ENCODE results near the gene LTC4S.
"Not testable (repeated sequence)": the region's sequence is repeated elsewhere in the genome, so short reads cannot be mapped to it uniquely, and the experiment has no call there.

Gene LTC4S

DNA sequence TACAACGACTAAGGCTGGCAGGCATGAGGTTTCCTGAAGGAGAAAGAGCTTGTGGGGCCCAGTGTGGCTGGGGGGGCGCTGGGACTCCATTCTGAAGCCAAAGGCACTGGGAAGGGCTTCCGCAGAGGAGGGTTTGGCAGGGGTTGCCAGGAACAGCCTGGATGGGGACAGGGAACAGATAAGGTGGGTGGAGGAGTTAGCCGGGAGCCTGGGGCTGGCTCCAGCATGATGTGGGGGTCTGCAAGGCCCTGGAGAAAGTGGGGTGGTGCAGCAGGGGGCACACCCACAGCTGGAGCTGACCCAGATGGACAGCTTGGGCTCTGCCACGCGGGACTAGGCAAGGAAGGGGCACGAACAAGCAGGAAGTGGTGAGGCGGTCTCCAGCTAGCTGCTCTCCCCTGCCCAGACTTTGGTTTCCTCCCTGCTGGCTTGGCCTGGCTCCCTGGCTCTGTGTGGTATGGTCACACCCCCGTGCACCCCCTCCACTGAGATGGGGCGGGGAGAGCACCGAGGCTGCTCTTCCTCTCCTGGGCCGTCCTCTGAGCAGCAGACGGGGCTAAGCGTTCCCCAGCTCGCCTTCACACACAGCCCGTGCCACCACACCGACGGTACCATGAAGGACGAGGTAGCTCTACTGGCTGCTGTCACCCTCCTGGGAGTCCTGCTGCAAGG lies at the start of gene LTC4S:
TSS of gene LTC4S (plus strand) at position 519 of the 672 bp plus-strand sequence. CDS start at position 614, 95 bp downstream.
- H3K4me1 Mint-ChIP-seq (ENCODE audit: low read depth): peaks cover 53% of the 10 kb centered on the region
- peak within 1 kb of the TSS; percentile 72 for H3K4me3 Mint-ChIP-seq
- H3K27me3 Mint-ChIP-seq: no peaks in the 10 kb centered on the region
- intact Hi-C loops (cut with micrococcal nuclease): loop anchor here (2.0 to 5.0 kb wide), 2 partner anchors 17 to 61 kb away; partner anchors contain the start of gene MAML1
- H3K36me3 Mint-ChIP-seq (ENCODE audit: low read depth): peaks cover 22% of the 10 kb centered on the region
- peak within 1 kb of the TSS; percentile 94 for H3K27ac Mint-ChIP-seq
- no peaks in the 10 kb centered on the region for H3K9me3 Mint-ChIP-seq

DNA sequence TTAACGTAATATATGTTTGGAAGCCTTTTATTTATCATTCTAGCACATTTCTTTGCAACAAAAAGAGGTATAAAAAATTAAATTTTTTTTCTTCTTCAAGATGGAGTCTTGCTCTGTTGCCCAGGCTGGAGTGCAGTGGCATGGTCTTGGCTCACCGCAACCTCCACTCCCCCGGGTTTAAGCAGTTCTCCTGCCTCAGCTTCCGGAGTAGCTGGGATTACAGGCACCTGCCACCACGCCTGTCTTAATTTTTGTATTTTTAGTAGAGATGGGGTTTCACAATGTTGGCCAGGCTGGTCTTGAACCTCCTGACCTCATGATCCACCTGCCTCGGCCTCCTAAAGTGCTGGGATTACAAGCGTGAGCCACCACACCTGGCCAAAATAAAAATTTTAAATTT lies 49.7 kb upstream of the LTC4S start:
- H3K27me3 Mint-ChIP-seq; intact Hi-C loops (cut with micrococcal nuclease); H3K27ac Mint-ChIP-seq; H3K4me3 Mint-ChIP-seq; H3K9me3 Mint-ChIP-seq: not testable (repeated sequence)
- Mint-ChIP-seq H3K4me1 (ENCODE audit: low read depth) (peaks cover 45% of the 10 kb centered on the region), H3K36me3 (ENCODE audit: low read depth) (peaks cover 53% of the 10 kb centered on the region)

GRCh38 chr5:179746872-179747271 lies 46.9 kb upstream of the LTC4S start:
- H3K4me1 Mint-ChIP-seq (ENCODE audit: low read depth): peaks cover 32% of the 10 kb centered on the region
- intact Hi-C loops (cut with micrococcal nuclease): no loop called here
- H3K4me3 Mint-ChIP-seq: no peak overlapping the region
- H3K27me3 Mint-ChIP-seq: no peaks in the 10 kb centered on the region
- no peaks in the 10 kb centered on the region for H3K9me3 Mint-ChIP-seq
- peaks cover 47% of the 10 kb centered on the region for H3K36me3 Mint-ChIP-seq (ENCODE audit: low read depth)
- H3K27ac Mint-ChIP-seq: peak overlapping the region; percentile 46

GRCh38 chr5:179747811-179748210 lies 46.0 kb upstream of the LTC4S start:
- no peaks in the 10 kb centered on the region for H3K9me3 Mint-ChIP-seq
- intact Hi-C loops (cut with micrococcal nuclease): no loop called here
- no peaks in the 10 kb centered on the region for H3K27me3 Mint-ChIP-seq
- H3K4me1 Mint-ChIP-seq (ENCODE audit: low read depth): peaks cover 32% of the 10 kb centered on the region
- H3K4me3 Mint-ChIP-seq: no peak overlapping the region
- peak overlapping the region; percentile 46 for H3K27ac Mint-ChIP-seq
- H3K36me3 Mint-ChIP-seq (ENCODE audit: low read depth): peaks cover 49% of the 10 kb centered on the region

DNA sequence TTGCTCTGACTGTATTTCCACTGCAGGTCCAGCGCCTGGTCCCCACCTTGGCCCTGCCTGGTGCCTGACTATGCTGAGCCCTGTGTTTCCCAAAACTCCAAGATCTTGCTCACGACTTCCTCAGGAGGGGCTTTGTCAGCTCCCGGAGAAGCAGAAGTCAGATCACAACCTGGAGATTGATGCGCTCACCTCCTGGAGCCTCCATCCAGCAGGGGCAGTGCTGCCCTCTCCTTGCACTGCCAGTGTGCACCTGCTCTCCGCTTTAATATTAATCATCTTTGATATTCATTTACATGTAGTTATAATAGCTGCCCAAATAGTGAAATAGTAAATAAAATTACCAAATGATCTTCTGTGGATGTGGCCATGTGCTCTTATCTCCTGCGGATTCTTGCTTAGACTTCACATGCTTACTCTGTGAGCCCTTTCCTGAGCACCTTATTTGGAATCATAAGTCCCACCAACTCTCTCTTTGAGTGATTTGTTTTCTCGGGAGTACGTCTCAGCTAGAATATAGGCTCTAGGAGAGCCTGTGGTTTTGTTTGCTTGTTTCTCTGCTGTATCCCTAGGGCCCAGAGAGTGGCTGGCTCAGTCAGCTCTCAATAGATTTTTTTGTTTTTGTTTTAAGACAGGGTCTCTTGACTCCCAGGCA lies 43.8 kb upstream of the LTC4S start:
- intact Hi-C loops (cut with micrococcal nuclease): no loop called here
- Mint-ChIP-seq H3K9me3 (no peaks in the 10 kb centered on the region), H3K27me3 (no peaks in the 10 kb centered on the region), H3K4me3 (no peak overlapping the region), H3K27ac (peak overlapping the region; percentile 35), H3K36me3 (ENCODE audit: low read depth) (peaks cover 51% of the 10 kb centered on the region), H3K4me1 (ENCODE audit: low read depth) (peaks cover 53% of the 10 kb centered on the region)

DNA sequence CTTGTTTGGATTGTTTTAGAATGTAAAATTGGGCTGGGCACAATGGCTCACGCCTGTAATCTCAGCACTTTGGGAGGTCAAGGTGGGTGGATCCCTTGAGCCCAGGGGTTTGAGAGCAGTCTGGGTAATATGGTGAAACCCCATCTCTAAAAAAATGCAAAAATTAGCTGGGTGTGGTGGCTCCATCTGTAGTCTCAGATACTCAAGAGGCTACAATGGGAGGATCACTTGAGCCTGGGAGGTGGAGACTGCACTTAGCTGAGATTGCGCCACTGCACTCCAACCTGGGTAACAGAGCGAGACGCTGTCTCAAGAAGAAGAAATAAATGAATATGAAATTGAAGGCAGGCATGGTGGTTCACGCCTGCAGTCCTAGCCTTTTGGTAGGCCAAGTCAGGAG lies 39.8 kb upstream of the LTC4S start:
- H3K4me3 Mint-ChIP-seq: no peak overlapping the region
- no peaks in the 10 kb centered on the region for H3K9me3 Mint-ChIP-seq
- intact Hi-C loops (cut with micrococcal nuclease): no loop called here
- peak overlapping the region; percentile 37 for H3K27ac Mint-ChIP-seq
- H3K27me3 Mint-ChIP-seq: no peaks in the 10 kb centered on the region
- peaks cover 53% of the 10 kb centered on the region for H3K4me1 Mint-ChIP-seq (ENCODE audit: low read depth)
- peaks cover 34% of the 10 kb centered on the region for H3K36me3 Mint-ChIP-seq (ENCODE audit: low read depth)

DNA sequence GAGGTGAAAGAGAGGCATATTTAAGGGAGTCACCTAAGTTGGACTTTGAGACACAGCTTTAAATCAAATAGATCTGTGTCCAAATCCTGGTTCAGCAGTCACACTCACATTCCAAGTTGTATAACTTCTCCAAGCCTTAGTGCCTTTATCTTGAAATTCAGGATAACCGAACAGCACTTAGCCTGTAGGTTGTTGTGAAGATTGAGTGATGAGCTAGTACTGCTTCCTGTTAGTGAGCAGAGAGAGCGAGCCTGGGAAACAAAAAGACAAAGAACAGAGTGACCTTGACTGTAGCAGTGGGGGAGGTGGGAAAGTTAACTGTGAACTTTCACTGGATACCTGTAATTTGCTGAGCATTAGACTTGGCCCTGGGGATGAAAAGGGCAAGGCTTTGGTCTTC lies 38.8 kb upstream of the LTC4S start:
- intact Hi-C loops (cut with micrococcal nuclease): no loop called here
- Mint-ChIP-seq H3K4me3 (no peak overlapping the region), H3K27ac (peak overlapping the region; percentile 37), H3K27me3 (no peaks in the 10 kb centered on the region), H3K9me3 (no peaks in the 10 kb centered on the region), H3K36me3 (ENCODE audit: low read depth) (peaks cover 23% of the 10 kb centered on the region), H3K4me1 (ENCODE audit: low read depth) (peaks cover 53% of the 10 kb centered on the region)

GRCh38 chr5:179758955-179759354 lies 34.8 kb upstream of the LTC4S start:
- peaks cover 75% of the 10 kb centered on the region for H3K4me1 Mint-ChIP-seq (ENCODE audit: low read depth)
- intact Hi-C loops (cut with micrococcal nuclease): no loop called here

DNA sequence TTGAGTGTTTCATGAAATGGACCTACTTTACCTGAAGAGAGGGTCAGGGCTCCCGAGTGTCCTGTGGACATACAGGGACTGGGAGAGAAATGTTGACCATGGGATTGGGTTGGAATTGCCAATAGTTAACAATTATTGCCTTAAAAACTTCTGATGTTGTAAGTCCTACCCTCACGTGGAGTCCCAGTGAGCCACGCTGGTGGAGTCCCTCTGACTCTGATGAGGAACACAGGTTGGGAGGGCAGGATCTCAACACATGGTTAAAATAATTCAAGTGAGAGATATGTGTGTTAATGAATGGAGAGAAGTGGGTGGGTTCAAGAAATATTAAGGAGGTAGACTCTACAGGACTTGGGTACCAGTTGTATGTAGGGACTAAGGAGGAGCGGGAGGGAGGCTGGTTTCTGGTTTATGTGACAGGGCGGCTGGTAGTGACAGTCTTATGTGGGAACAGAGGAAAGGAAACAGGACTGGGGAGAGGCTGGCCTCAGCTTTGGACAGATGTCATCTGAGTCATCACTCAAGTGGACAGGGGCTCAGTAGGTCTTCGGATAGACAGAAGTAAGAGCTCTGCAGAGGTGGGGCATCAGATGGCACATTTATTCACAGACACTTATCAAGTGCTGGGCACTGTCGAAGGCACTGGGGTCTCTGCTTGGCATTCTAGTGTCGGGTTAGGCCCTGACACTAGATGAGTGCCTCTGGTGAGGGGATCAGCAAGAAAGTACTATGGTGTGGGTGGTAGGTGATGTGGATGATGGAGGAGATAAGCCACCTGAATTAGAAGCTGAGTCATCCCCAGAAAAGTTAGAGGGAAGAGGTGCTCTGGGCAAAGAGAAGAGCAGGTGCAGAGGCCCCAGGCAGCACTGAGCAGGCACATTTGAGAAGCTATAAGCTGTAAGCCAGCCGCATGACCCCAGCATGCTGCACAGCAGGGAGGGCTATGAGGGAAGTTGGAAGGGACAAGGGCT lies 33.9 kb upstream of the LTC4S start:
- intact Hi-C loops (cut with micrococcal nuclease): loop anchor here (5.0 kb wide), 1 partner anchor 37 kb away; no protein-coding TSS in a partner anchor
- H3K4me3 Mint-ChIP-seq: no peak overlapping the region
- H3K4me1 Mint-ChIP-seq (ENCODE audit: low read depth): peaks cover 75% of the 10 kb centered on the region
- H3K27me3 Mint-ChIP-seq: no peaks in the 10 kb centered on the region
- no peaks in the 10 kb centered on the region for H3K9me3 Mint-ChIP-seq
- H3K27ac Mint-ChIP-seq: peak overlapping the region; percentile 72
- peaks cover 6% of the 10 kb centered on the region for H3K36me3 Mint-ChIP-seq (ENCODE audit: low read depth)

More at GRCh38 chr5:179758955-179759354, 34.8 kb upstream of the LTC4S start:
- Mint-ChIP-seq H3K27me3 (no peaks in the 10 kb centered on the region), H3K9me3 (no peaks in the 10 kb centered on the region), H3K27ac (peak overlapping the region; percentile 72), H3K36me3 (ENCODE audit: low read depth) (peaks cover 6% of the 10 kb centered on the region), H3K4me3 (no peak overlapping the region)

- H3K9me3 Mint-ChIP-seq: no peaks in the 10 kb centered on the region
- intact Hi-C loops (cut with micrococcal nuclease): loop anchor here (2.0 to 5.0 kb wide), 2 partner anchors 15 to 35 kb away; no protein-coding TSS in a partner anchor
- no peaks in the 10 kb centered on the region for H3K27me3 Mint-ChIP-seq
- H3K27ac Mint-ChIP-seq: peak overlapping the region; percentile 8
- peaks cover 18% of the 10 kb centered on the region for H3K36me3 Mint-ChIP-seq (ENCODE audit: low read depth)
- H3K4me3 Mint-ChIP-seq: no peak overlapping the region
- peaks cover 80% of the 10 kb centered on the region for H3K4me1 Mint-ChIP-seq (ENCODE audit: low read depth)
Observed at GRCh38 chr5:179762079-179762780, 31.6 kb upstream of the LTC4S start.

DNA sequence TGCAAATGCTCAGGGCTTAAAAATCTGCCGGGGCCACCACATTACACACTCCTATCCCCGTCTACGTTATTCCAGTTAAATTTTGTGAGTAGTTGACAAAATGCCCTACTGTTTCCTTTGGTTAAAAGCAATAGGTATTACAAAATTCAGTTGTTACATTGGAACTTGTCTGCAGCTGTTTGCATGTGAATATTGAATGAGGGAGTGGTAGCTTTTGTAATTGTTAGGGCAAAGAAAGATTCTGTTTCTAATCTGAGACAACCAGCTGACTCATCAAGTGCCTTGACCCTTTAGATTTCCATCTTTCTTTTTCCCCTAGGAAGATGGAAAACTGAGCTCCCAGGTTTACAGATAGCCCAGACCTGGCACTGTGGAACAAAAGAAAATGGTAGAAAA lies 31.0 kb upstream of the LTC4S start:
- intact Hi-C loops (cut with micrococcal nuclease): loop anchor here (2.0 to 5.0 kb wide), 2 partner anchors 14 to 35 kb away; no protein-coding TSS in a partner anchor
- Mint-ChIP-seq H3K27ac (no peak overlapping the region), H3K4me1 (ENCODE audit: low read depth) (peaks cover 85% of the 10 kb centered on the region), H3K36me3 (ENCODE audit: low read depth) (peaks cover 22% of the 10 kb centered on the region), H3K4me3 (no peak overlapping the region), H3K9me3 (no peaks in the 10 kb centered on the region), H3K27me3 (no peaks in the 10 kb centered on the region)

DNA sequence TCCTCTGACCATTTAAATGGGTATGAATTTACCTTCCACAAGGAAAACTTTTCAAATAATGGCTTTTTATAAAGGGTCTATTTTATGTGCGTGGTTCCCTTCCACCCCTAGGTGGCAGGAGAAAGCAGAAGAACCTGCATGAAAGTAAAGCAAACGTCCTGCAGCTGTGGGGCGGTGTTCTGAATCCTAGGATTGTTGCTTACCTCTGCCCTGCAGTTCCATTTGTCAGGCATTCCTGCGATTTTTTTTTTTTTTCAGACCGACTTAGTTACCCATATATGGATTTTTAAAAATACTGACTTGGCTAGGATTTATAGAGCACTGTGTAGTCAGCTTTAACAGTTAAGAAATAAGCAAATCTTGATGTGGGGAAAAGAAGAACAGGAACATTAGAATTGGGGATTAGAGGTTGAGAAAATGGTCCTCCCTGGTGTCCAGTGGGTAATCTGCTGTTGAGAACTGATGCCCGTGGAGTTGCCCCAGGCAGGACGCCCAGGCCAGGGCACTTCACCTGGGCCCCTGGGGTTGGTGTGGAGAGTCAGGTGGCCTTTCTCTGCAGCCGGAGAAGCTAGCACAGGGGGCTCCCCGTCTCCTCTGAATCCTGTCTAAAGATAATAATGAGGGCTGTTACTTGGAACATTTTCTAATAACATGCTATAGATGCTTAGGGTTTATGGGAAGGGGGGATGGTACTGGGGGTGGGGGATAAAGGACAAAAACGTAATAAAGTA lies 30.4 kb upstream of the LTC4S start:
- no peak overlapping the region for H3K27ac Mint-ChIP-seq
- peaks cover 28% of the 10 kb centered on the region for H3K36me3 Mint-ChIP-seq (ENCODE audit: low read depth)
- H3K27me3 Mint-ChIP-seq: no peaks in the 10 kb centered on the region
- H3K4me3 Mint-ChIP-seq: no peak overlapping the region
- intact Hi-C loops (cut with micrococcal nuclease): loop anchor here (2.0 to 5.0 kb wide), 2 partner anchors 13 to 34 kb away; no protein-coding TSS in a partner anchor
- no peaks in the 10 kb centered on the region for H3K9me3 Mint-ChIP-seq
- H3K4me1 Mint-ChIP-seq (ENCODE audit: low read depth): peaks cover 90% of the 10 kb centered on the region

Measured in dendritic cell treated with granulocyte-macrophage colony-stimulating factor and Interleukin-4, amounts not matched to agents 40 ng/mL and 50 ng/mL, for 4 days (primary cell).